Mucosa of descending colon (tissue), 3 donors: ENCODE data around the gene CENPP. TPM values are rescaled to one million over a fixed set of nuclear protein-coding genes. Genes with fewer than 3 reads are reported as not detected.

Experiments
- ATAC-seq: fragments of 200-7000 bp; cut with Tn5 transposase; one replicate; pipeline ENCODE4 v1.9.1; 2020; ENCODE audit warnings: mild to moderate bottlenecking, moderate library complexity
- DNase-seq, 3 donors: peaks; one replicate each; pipeline ENCODE4 v3.0.0-alpha.2; 2020
- H3K36me3 ChIP-seq: fragments of 200-600 bp; one replicate; pipeline ENCODE4 v1.8.0; 2021; ENCODE audit warnings: low read depth, mild to moderate bottlenecking
- H3K4me1 ChIP-seq: fragments of 200-600 bp; one replicate; pipeline ENCODE4 v1.8.0; 2021; ENCODE audit warnings: low read depth, mild to moderate bottlenecking
- H3K4me3 ChIP-seq: fragments of 200-600 bp; one replicate; pipeline ENCODE4 v1.8.0; 2021; ENCODE audit warnings: mild to moderate bottlenecking
- H3K9me3 ChIP-seq: fragments of 200-600 bp; one replicate; pipeline ENCODE4 v1.8.0; 2021; ENCODE audit warnings: mild to moderate bottlenecking
- CTCF ChIP-seq: fragments of 200-600 bp; IDR thresholded peaks from one replicate; pipeline ENCODE4 v1.8.0; 2022; ENCODE audit warnings: antibody characterized with exemption, mild to moderate bottlenecking
- intact Hi-C, 2 donors: fragments of 100-400 bp; cut with DNase I in 1 of 2; cut with micrococcal nuclease in 1 of 2; formaldehyde crosslinking; loops; one replicate each; pipeline versions ENCODE4 v1.11.0 to v1.11.1; 2022; cut with DNase I, micrococcal nuclease
- microRNA-seq: library from miRNA; unstranded; fragments of <30 nt; microRNA quantifications from one replicate; pipeline ENCODE4, GENCODE V29; 2019
- total RNA-seq, 3 donors: library from RNA; stranded (reverse); fragmentation: NEBNext Ultra II Directional in 2 of 3; extraction: Animal tissue kit (Norgen Biotek cat#: 25700) in 2 of 3; gene quantifications; one replicate each; pipeline versions ENCODE4 v1.2.1 to v1.2.4, GENCODE V29; 2021 to 2023
- donor health status: DM: no; HTN: no; CAD: no; lungs with moderate emphysema.
- donor health status: DM: no; HTN: no; CAD: no.
- donor health status: DM: no; HTN: yes; CAD: no.

CENPP gene
- total RNA-seq, 3 donors from 2014 or later = 2.0 to 4.9 (median 3.3) TPM

GRCh38 chr9:92669527-92669889, 343.8 kb downstream of the CENPP start:
- peak; percentile 40 to 67 (median 66) for DNase-seq
- TF ChIP-seq CTCF = no peak
- H3K36me3 ChIP-seq = no peaks in the 10 kb centered on the region
- no peaks in the 10 kb centered on the region for H3K9me3 ChIP-seq
- peaks cover 18% of the 10 kb centered on the region for H3K4me1 ChIP-seq
- peak; percentile 46 for ATAC-seq
- intact Hi-C loops = no loop called here
- H3K4me3 ChIP-seq = peak overlapping the region; percentile 73

Small RNA genes within 50 kb of the gene (microRNA-seq; reads per million reads assigned to microRNA genes)
- gene MIR3651 = 1.4 reads per million
- gene MIR4670 = not detected

Other genes with a start within 250 kb of the CENPP start
- 100 to 1,000 TPM in 1 of 3 donors, 10 to 100 TPM in 2; 69.3 to 104 (median 85.5) TPM for gene SPTLC1, start 210.5 kb upstream of the CENPP start, total RNA-seq
- 10 to 100 TPM; 46.0 to 57.9 (median 57.8) TPM for gene IARS1, start 32.3 kb upstream of the CENPP start, total RNA-seq
- gene NOL8, start 603 bp upstream of the CENPP start, total RNA-seq = 10 to 100 TPM; 25.6 to 31.1 (median 25.8) TPM
- 10 to 100 TPM in 1 of 3 donors, 1 to 10 TPM in 2; 2.1 to 28.3 (median 6.6) TPM for gene OGN, start 78.6 kb downstream of the CENPP start, total RNA-seq
- gene OMD, start 98.5 kb downstream of the CENPP start, total RNA-seq = 1 to 10 TPM in 2 of 3 donors, under 1 TPM in 1; 0.87 to 5.1 (median 1.8) TPM
- gene ASPN, start 156.6 kb downstream of the CENPP start, total RNA-seq = 1 to 10 TPM; 1.1 to 5.1 (median 1.3) TPM
- 1 to 10 TPM; 1.0 to 5.0 (median 1.9) TPM for gene ECM2, start 210.0 kb downstream of the CENPP start, total RNA-seq